Common myeloid progenitor, CD34-positive (primary cell): ENCODE measurements around the gene ANKRD13C.
A peak's percentile ranks its signal among the peaks of the same experiment; 100 is the strongest.

ENCODE experiments used
- CTCF ChIA-PET: fragments of 350-600 bp; sonication (Branson Sonifier 250); formaldehyde crosslinking; loops from one replicate; lab custom pipeline; 2021; ENCODE audit warnings: antibody characterized with exemption; lab: Charles Lee
- POLR2A ChIA-PET: fragments of 350-600 bp; sonication (Branson Sonifier 250); formaldehyde crosslinking; loops from one replicate; lab custom pipeline; 2021; ENCODE audit warnings: antibody characterized with exemption; lab: Charles Lee
- DNase-seq, 3 donors: peaks; one replicate each; pipeline versions ENCODE4 v3.0.0 to v3.0.0-alpha.2; 2013
- H3K27ac ChIP-seq, 2 experiments: 1 replicate in 1 of 2; 2 replicates in 1 of 2; pipeline ENCODE4 v1.7.0; 2013; ENCODE audit warnings: inconsistent platforms in 2 of 2, low read length in 2 of 2, mild to moderate bottlenecking in 2 of 2, low read depth in 1 of 2, moderate library complexity in 1 of 2; ENCODE audit not compliant: severe bottlenecking in 2 of 2, insufficient read depth in 1 of 2, poor library complexity in 1 of 2
- H3K27me3 ChIP-seq, 5 experiments: replicated peaks in 2 of 5; 1 replicate in 3 of 5; 2 replicates in 2 of 5; pipeline versions ENCODE4 v1.6.1 to v1.7.0; 2013; ENCODE audit warnings: low read length in 4 of 5, mild to moderate bottlenecking in 2 of 5, moderate library complexity in 2 of 5, inconsistent platforms in 1 of 5; ENCODE audit not compliant: insufficient read depth in 5 of 5, control insufficient read depth in 4 of 5
- H3K36me3 ChIP-seq, 4 experiments: 1 replicate in 2 of 4; 2 replicates in 2 of 4; pipeline versions ENCODE4 v1.6.1 to v1.7.0; 2013; ENCODE audit warnings: low read length in 3 of 4, control low read depth in 1 of 4, mild to moderate bottlenecking in 1 of 4; ENCODE audit not compliant: control insufficient read depth in 4 of 4, insufficient read depth in 4 of 4
- H3K4me1 ChIP-seq, 4 experiments: 1 replicate in 3 of 4; 2 replicates in 1 of 4; pipeline versions ENCODE4 v1.6.1 to v1.7.1; 2013; ENCODE audit warnings: low read length in 3 of 4, mild to moderate bottlenecking in 3 of 4, control low read depth in 1 of 4, inconsistent platforms in 1 of 4, moderate library complexity in 1 of 4; ENCODE audit not compliant: control insufficient read depth in 4 of 4, insufficient read depth in 4 of 4; ENCODE audit errors: control extremely low read depth in 1 of 4
- H3K4me3 ChIP-seq, 7 experiments: 1 replicate in 4 of 7; 2 replicates in 3 of 7; pipeline versions ENCODE4 v1.5.1 to v1.7.0; 2013; ENCODE audit warnings: mild to moderate bottlenecking in 7 of 7, low read length in 6 of 7, moderate library complexity in 6 of 7, inconsistent platforms in 2 of 7, low read depth in 2 of 7, control low read depth in 1 of 7; ENCODE audit not compliant: insufficient read depth in 4 of 7, control insufficient read depth in 1 of 7; ENCODE audit errors: extremely low read depth in 1 of 7
- H3K9me3 ChIP-seq, 5 experiments: 1 replicate in 4 of 5; 2 replicates in 1 of 5; pipeline versions ENCODE4 v1.6.1 to v1.7.1; 2013; ENCODE audit warnings: low read length in 4 of 5, mild to moderate bottlenecking in 2 of 5, inconsistent platforms in 1 of 5, low read depth in 1 of 5, moderate library complexity in 1 of 5; ENCODE audit not compliant: control insufficient read depth in 4 of 5, insufficient read depth in 2 of 5; ENCODE audit errors: control extremely low read depth in 1 of 5
- WGBS: methylation state at CpG from one replicate; pipeline ENCODE4 v1.1.5; 2013; ENCODE audit not compliant: insufficient coverage; 5-methylcytosine and 5-hydroxymethylcytosine counted together

Gene ANKRD13C

DNA sequence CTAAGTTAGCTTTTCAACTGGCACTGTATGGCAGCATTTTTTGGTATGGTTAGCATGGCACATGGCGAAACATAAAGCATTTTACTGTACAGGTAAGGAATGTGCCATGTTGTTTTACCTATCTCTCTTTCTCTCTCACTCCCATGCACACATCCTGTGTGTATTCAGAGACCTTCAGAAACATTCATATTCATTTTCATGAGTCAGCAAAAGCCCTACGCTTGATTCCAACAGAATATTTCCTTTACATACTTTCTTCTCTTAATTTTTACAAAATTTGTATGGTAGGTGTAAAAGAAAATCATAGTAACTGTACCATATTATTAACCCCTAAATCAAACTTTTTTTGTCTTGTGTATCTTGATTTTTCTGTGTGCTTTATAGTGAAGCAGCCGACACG is 123.0 kb downstream of the ANKRD13C start:
- WGBS, result 92% methylated on average over 2 of the region's 4 CpGs
- no peaks in the 10 kb centered on the region for H3K27me3 ChIP-seq
- DNase-seq, result no peak
- ChIA-PET CTCF (interaction anchor here (0.8 kb wide), 1 partner anchor 25 kb away, joined by 3 read pairs; no protein-coding TSS in a partner anchor), POLR2A (interaction anchor here (1.5 kb wide), 1 partner anchor 10 kb away, joined by 6 read pairs; the partner anchor contains the start of gene SRSF11)
- H3K4me3 ChIP-seq, result no peak overlapping the region
- peaks cover 19 to 81% (median 53%) of the 10 kb centered on the region in 4 experiments for H3K36me3 ChIP-seq
- H3K9me3 ChIP-seq, result no peaks in the 10 kb centered on the region
- no peak overlapping the region for H3K27ac ChIP-seq
- peaks cover 0 to 12% (median 5%) of the 10 kb centered on the region in 4 experiments for H3K4me1 ChIP-seq

GRCh38 chr1:70228670-70229069 is 125.9 kb downstream of the ANKRD13C start:
- Histone ChIP-seq H3K4me1 (peaks cover 0 to 20% (median 8%) of the 10 kb centered on the region in 4 experiments), H3K27ac (no peak overlapping the region), H3K36me3 (peaks cover 9 to 65% (median 44%) of the 10 kb centered on the region in 4 experiments), H3K4me3 (no peak overlapping the region), H3K27me3 (no peaks in the 10 kb centered on the region), H3K9me3 (no peaks in the 10 kb centered on the region)
- DNase-seq, result no peak
- WGBS, result no CpG with 5 or more reads among the region's 2 CpGs
- ChIA-PET CTCF (no interaction called here), POLR2A (no interaction called here)

DNA sequence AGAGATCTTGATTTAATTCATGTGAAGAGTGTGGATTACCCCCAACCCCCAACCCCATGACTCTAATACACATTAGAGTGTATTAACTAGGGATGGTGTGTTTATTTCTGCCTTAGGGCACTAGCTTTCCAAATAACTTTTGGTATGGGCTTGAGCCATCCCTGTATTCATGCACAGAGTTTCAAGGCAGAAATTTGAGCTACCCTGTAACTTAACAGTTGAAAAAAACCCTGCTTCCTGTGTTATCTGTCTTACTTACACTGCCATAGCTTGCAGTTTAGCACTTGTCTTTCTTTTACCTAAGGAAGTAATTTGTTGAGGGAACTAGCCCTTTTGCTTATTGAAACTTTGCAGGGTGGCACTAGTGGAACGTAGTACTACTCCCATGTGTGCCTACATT is 127.1 kb downstream of the ANKRD13C start:
- Histone ChIP-seq H3K4me3 (no peak overlapping the region), H3K36me3 (peaks cover 9 to 63% (median 37%) of the 10 kb centered on the region in 4 experiments), H3K9me3 (no peaks in the 10 kb centered on the region), H3K27me3 (no peaks in the 10 kb centered on the region), H3K27ac (no peak overlapping the region), H3K4me1 (peaks cover 7 to 33% (median 14%) of the 10 kb centered on the region in 4 experiments)
- no CpG with 5 or more reads among the region's 1 CpG for WGBS
- peak in 1 of 3 donors; percentile 26 for DNase-seq
- POLR2A ChIA-PET, result no interaction called here
- CTCF ChIA-PET, result interaction anchor here (1.4 kb wide), 1 partner anchor 94 kb away, joined by 4 read pairs; no protein-coding TSS in a partner anchor

DNA sequence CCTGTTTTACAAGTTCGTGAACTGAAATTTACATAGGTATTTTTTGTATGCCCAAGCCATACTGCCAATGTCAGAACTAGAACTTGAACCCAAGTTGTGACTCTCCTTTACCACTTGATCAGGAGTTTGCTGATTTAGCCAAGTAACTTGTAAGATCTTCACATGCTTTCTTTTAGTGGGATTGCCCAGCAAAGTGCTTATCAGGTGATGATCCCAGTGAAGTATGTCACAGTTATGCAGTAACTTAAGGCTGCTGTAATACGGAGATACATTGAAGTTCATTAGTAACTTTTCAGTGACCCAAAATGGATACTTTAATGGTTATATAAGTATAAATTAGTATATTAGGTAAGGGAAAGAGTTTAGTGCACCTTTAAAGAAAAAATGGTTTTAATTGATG is 129.6 kb downstream of the ANKRD13C start:
- ChIA-PET POLR2A (no interaction called here), CTCF (no interaction called here)
- DNase-seq, result no peak
- peaks cover 0 to 39% (median 20%) of the 10 kb centered on the region in 4 experiments for H3K36me3 ChIP-seq
- H3K9me3 ChIP-seq, result no peaks in the 10 kb centered on the region
- H3K4me3 ChIP-seq, result no peak overlapping the region
- WGBS, result 100% methylated on average over 1 of the region's 2 CpGs
- H3K4me1 ChIP-seq, result peaks cover 14 to 48% (median 24%) of the 10 kb centered on the region in 4 experiments
- H3K27me3 ChIP-seq, result no peaks in the 10 kb centered on the region
- no peak overlapping the region for H3K27ac ChIP-seq

DNA sequence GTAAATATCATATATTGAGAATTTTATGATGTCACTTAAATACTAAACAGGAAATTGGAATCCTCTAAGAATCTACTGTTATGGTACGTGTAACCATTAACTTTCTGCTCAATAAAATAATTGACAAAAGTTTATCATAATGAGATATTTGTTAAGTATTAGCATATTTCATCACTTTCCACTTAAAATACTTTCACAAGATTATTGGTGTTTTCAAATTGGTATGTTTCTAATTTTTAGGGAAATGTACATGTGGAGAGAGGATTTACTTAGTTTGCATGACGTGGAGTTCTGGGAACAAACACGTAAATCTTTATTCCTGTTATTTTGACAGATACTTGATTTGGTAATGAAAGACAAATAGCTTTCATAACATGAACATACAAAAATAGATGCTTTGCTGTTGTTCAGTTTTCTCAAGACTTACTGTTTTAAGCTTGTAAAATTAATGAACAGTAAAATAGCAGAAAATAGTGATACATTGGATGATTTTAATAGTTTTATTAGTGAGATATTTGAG is 131.7 kb downstream of the ANKRD13C start:
- ChIA-PET CTCF (no interaction called here), POLR2A (interaction anchor here (0.7 kb wide), 1 partner anchor 18 kb away, joined by 4 read pairs; the partner anchor contains the start of gene LRRC40)
- Histone ChIP-seq H3K4me3 (peak overlapping the region in 5 of 7 experiments; percentile 85 to 96 (median 94)), H3K27ac (peak overlapping the region; percentile 96 to 98), H3K36me3 (peaks cover 0 to 21% (median 9%) of the 10 kb centered on the region in 4 experiments), H3K9me3 (no peaks in the 10 kb centered on the region), H3K27me3 (no peaks in the 10 kb centered on the region), H3K4me1 (peaks cover 16 to 54% (median 27%) of the 10 kb centered on the region in 4 experiments)
- no peak for DNase-seq
- no CpG with 5 or more reads among the region's 3 CpGs for WGBS

- H3K9me3 ChIP-seq, result no peaks in the 10 kb centered on the region
Observed at GRCh38 chr1:70221238-70222121, 133.0 kb downstream of the ANKRD13C start, which contains the start of gene SRSF11. Gene SRSF11 (plus strand): TSS chr1:70221380. CDS start chr1:70221637, 257 bp downstream.

More at GRCh38 chr1:70221238-70222121, 133.0 kb downstream of the ANKRD13C start, which contains the start of gene SRSF11:
- peak; percentile 95 to 98 (median 97) for DNase-seq
- Histone ChIP-seq H3K4me1 (peaks cover 12 to 42% (median 24%) of the 10 kb centered on the region in 4 experiments), H3K27me3 (no peaks in the 10 kb centered on the region), H3K36me3 (peaks cover 0 to 21% (median 10%) of the 10 kb centered on the region in 4 experiments), H3K4me3 (peak within 1 kb of the TSS; percentile 74 to 96 (median 93)), H3K27ac (peak within 1 kb of the TSS; percentile 96 to 98)
- POLR2A ChIA-PET, result interaction anchor here (0.6 to 2.0 kb wide), 5 partner anchors 11 to 1990 kb away, joined by 3 to 7 read pairs (median 6); partner anchors contain the start of gene LRRC40
- CTCF ChIA-PET, result interaction anchor here (2.5 to 3.0 kb wide), 3 partner anchors 11 to 15 kb away, joined by 8 to 17 read pairs (median 9); no protein-coding TSS in a partner anchor
- WGBS, result 0% methylated on average over 40 of the region's 74 CpGs
